Tibial nerve (tissue), 4 donors: ENCODE data around the gene OVCH1.

Source experiments
- CTCF ChIP-seq, 5 experiments: fragments of 200-600 bp in 3 of 5; fragments of 450-650 bp in 2 of 5; sonication (generic) in 3 of 5; IDR thresholded peaks; one replicate each; pipeline ENCODE4 v1.5.1; 2016 to 2019; ENCODE audit warnings: antibody characterized with exemption in 5 of 5, mild to moderate bottlenecking in 3 of 5, moderate library complexity in 2 of 5
- EP300 ChIP-seq, 2 donors: sonication (generic); formaldehyde crosslinking; IDR thresholded peaks; one replicate each; pipeline ENCODE4 v1.6.1; 2017; ENCODE audit warnings: antibody characterized with exemption in 2 of 2, mild to moderate bottlenecking in 1 of 2

GRCh38 chr12:29425722-29426121 is 71.8 kb downstream of the OVCH1 start:
- no peak for TF ChIP-seq EP300 (IDR thresholded peaks at IDR 0.05)
- TF ChIP-seq CTCF (IDR thresholded peaks at IDR 0.05): no peak
